ENCODE data around the gene INSYN2B. TPM values are rescaled to one million over a fixed set of nuclear protein-coding genes. Genes with fewer than 3 reads are reported as not detected.
A peak's percentile ranks its signal among the peaks of the same experiment; 100 is the strongest.

INSYN2B gene
- total and polyA plus RNA-seq, 2 of the 4 experiments (the other 2 are of a cell fraction), result 9.1 to 33.5 TPM

GRCh38 chr5:169988947-169989346 lies 8.7 kb upstream of the INSYN2B start:
- Histone ChIP-seq H2BK120ac (ENCODE audit: low read depth, low read length) (no peak overlapping the region), H3K9me3 (ENCODE audit: control insufficient read depth, insufficient read depth, low read length) (no peaks in the 10 kb centered on the region), H3K4me3 (ENCODE audit: insufficient read depth, low read depth, low read length) (no peak overlapping the region), H3K9ac (ENCODE audit: low read depth, low read length) (no peak overlapping the region), H3K79me1 (ENCODE audit: low read depth in 1 of 2, low read length in 2 of 2) (no peaks in the 10 kb centered on the region), H3K4ac (ENCODE audit: low read depth, low read length) (no peak overlapping the region), H3K27me3 (ENCODE audit: control insufficient read depth, insufficient read depth, low read length) (no peaks in the 10 kb centered on the region; the same call in 1 of the 2 replicates), H2BK15ac (ENCODE audit: low read depth, low read length) (no peak overlapping the region), H3K9me1 (ENCODE audit: insufficient read depth, low read length) (no peaks in the 10 kb centered on the region), H3K14ac (replicated peaks; ENCODE audit: low read depth, low read length) (no peak overlapping the region), H2BK20ac (ENCODE audit: low read depth, low read length) (no peak overlapping the region), H3K23ac (ENCODE audit: low read depth, low read length) (no peak overlapping the region), H3K27ac (ENCODE audit: insufficient read depth, low read length) (no peak overlapping the region), H2BK5ac (ENCODE audit: low read depth, low read length, poor library complexity, severe bottlenecking) (no peak overlapping the region), H3K18ac (ENCODE audit: low read depth, low read length) (no peak overlapping the region), H3K56ac (ENCODE audit: extremely low read depth, insufficient read depth, low read length) (no peak overlapping the region), H4K20me1 (ENCODE audit: insufficient read depth, low read length) (no peaks in the 10 kb centered on the region), H3K36me3 (ENCODE audit: control insufficient read depth, insufficient read depth, low read length) (no peaks in the 10 kb centered on the region), H2AK5ac (ENCODE audit: low read depth, low read length) (no peak overlapping the region), H4K91ac (ENCODE audit: insufficient read depth, low read depth, low read length) (no peak overlapping the region), H4K8ac (ENCODE audit: low read depth in 2 of 2, low read length in 2 of 2) (no peak overlapping the region), H3K4me1 (ENCODE audit: control insufficient read depth, insufficient read depth, low read length) (no peaks in the 10 kb centered on the region), H2AK9ac (replicated peaks; ENCODE audit: low read depth, low read length, poor library complexity) (no peak overlapping the region), H3K4me2 (ENCODE audit: low read depth, low read length) (no peak overlapping the region), H4K5ac (ENCODE audit: low read depth, low read length) (no peak overlapping the region), H2AFZ (replicated peaks; ENCODE audit: low read length, poor library complexity) (no peak overlapping the region)
- TF ChIP-seq RCOR1 (IDR thresholded peaks at IDR 0.05; ENCODE audit: insufficient replicate concordance, low read length) (no peak), MAFK (IDR thresholded peaks at IDR 0.05; ENCODE audit: low read depth, low read length) (no peak), RFX5 (IDR thresholded peaks at IDR 0.05; ENCODE audit: low read depth, low read length) (no peak), POLR2A (IDR thresholded peaks at IDR 0.05; ENCODE audit: low read depth, low read length) (no peak), SMC3 (IDR thresholded peaks at IDR 0.05; ENCODE audit: low read depth, low read length) (no peak), NFE2L2 (IDR thresholded peaks at IDR 0.05; ENCODE audit: low read depth, low read length) (no peak), BHLHE40 (IDR thresholded peaks at IDR 0.05; ENCODE audit: low read depth, low read length) (no peak), MXI1 (IDR thresholded peaks at IDR 0.05; ENCODE audit: borderline replicate concordance, low read depth, low read length) (no peak), RAD21 (IDR thresholded peaks at IDR 0.05; ENCODE audit: low read length) (no peak), CHD1 (IDR thresholded peaks at IDR 0.05; ENCODE audit: low read depth, low read length) (no peak)
- TF ChIP-seq, protein P1, sequence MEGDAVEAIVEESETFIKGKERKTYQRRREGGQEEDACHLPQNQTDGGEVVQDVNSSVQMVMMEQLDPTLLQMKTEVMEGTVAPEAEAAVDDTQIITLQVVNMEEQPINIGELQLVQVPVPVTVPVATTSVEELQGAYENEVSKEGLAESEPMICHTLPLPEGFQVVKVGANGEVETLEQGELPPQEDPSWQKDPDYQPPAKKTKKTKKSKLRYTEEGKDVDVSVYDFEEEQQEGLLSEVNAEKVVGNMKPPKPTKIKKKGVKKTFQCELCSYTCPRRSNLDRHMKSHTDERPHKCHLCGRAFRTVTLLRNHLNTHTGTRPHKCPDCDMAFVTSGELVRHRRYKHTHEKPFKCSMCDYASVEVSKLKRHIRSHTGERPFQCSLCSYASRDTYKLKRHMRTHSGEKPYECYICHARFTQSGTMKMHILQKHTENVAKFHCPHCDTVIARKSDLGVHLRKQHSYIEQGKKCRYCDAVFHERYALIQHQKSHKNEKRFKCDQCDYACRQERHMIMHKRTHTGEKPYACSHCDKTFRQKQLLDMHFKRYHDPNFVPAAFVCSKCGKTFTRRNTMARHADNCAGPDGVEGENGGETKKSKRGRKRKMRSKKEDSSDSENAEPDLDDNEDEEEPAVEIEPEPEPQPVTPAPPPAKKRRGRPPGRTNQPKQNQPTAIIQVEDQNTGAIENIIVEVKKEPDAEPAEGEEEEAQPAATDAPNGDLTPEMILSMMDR (conservative IDR thresholded peaks at IDR 0.05; ENCODE audit: low read depth, low read length), result no peak
- TF ChIP-seq, protein P2, sequence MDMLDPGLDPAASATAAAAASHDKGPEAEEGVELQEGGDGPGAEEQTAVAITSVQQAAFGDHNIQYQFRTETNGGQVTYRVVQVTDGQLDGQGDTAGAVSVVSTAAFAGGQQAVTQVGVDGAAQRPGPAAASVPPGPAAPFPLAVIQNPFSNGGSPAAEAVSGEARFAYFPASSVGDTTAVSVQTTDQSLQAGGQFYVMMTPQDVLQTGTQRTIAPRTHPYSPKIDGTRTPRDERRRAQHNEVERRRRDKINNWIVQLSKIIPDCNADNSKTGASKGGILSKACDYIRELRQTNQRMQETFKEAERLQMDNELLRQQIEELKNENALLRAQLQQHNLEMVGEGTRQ (IDR thresholded peaks at IDR 0.05; ENCODE audit: low read depth, low read length), result no peak
- peak; percentile 16 for DNase-seq
- intact Hi-C loops (cut with micrococcal nuclease), result no loop called here
- WGBS, 2 experiments (ENCODE audit: extremely low coverage in 2 of 2, insufficient read length in 1 of 2), result no CpG with 5 or more reads among the region's 1 CpG
- BruUV-seq (replicated peaks), result no TSS peak
- ATAC-seq (ENCODE audit: low read depth), result peak; percentile 54
- in situ Hi-C loops (cut with MboI; ENCODE audit: low sequenced_read_pairs), result no loop called here
- ChIA-PET CTCF (interaction anchor here (1.6 kb wide), 1 partner anchor 9 kb away, joined by 6 read pairs; the partner anchor contains the start of gene INSYN2B), POLR2A (ENCODE audit: unreplicated experiment) (no interaction called here)
- dilution Hi-C loops (cut with HindIII; ENCODE audit: low sequenced_read_pairs, unreplicated experiment), result no loop called here
